Small intestine (tissue), 7 donors: ENCODE results near the gene NID1. TPM values are rescaled to one million over a fixed set of nuclear protein-coding genes. Genes with fewer than 3 reads are reported as not detected.
A peak's percentile ranks its signal among the peaks of the same experiment; 100 is the strongest.
"Not testable (repeated sequence)": the region's sequence is repeated elsewhere in the genome, so short reads cannot be mapped to it uniquely, and the experiment has no call there.

Experiments
- DNase-seq, 2 donors: peaks; one replicate each; pipeline versions ENCODE4 v3.0.0 to v3.0.0-alpha.2; 2013
- FAIRE-seq: peaks from 2 replicates; lab custom pipeline; 2012; peaks lifted over from hg19 to GRCh38; lab: Jason Lieb, UNC
- H3K27ac ChIP-seq, 3 donors: one replicate each; pipeline ENCODE4 v1.5.1; 2013; ENCODE audit warnings: low read length in 2 of 3, mild to moderate bottlenecking in 2 of 3, control low read depth in 1 of 3, inconsistent platforms in 1 of 3, low read depth in 1 of 3, moderate library complexity in 1 of 3
- H3K27me3 ChIP-seq, 3 donors: one replicate each; pipeline ENCODE4 v1.6.1; 2013; ENCODE audit warnings: low read length in 3 of 3, inconsistent platforms in 1 of 3; ENCODE audit not compliant: control insufficient read depth in 3 of 3, insufficient read depth in 3 of 3
- H3K36me3 ChIP-seq, 3 donors: one replicate each; pipeline ENCODE4 v1.6.1; 2013; ENCODE audit warnings: low read length in 3 of 3, inconsistent platforms in 1 of 3, low read depth in 1 of 3, mild to moderate bottlenecking in 1 of 3, moderate library complexity in 1 of 3; ENCODE audit not compliant: control insufficient read depth in 3 of 3, insufficient read depth in 2 of 3
- H3K4me1 ChIP-seq, 3 donors: one replicate each; pipeline ENCODE4 v1.6.1; 2013; ENCODE audit warnings: low read length in 2 of 3, inconsistent platforms in 1 of 3, low read depth in 1 of 3, mild to moderate bottlenecking in 1 of 3, moderate library complexity in 1 of 3; ENCODE audit not compliant: control insufficient read depth in 3 of 3, insufficient read depth in 2 of 3
- H3K4me3 ChIP-seq, 3 donors: one replicate each; pipeline ENCODE4 v1.5.1; 2013; ENCODE audit warnings: low read length in 3 of 3, control low read depth in 1 of 3, inconsistent platforms in 1 of 3, low read depth in 1 of 3, mild to moderate bottlenecking in 1 of 3, moderate library complexity in 1 of 3
- H3K9me3 ChIP-seq, 2 donors: one replicate each; pipeline ENCODE4 v1.6.1; 2013; ENCODE audit warnings: low read depth in 1 of 2, low read length in 1 of 2; ENCODE audit not compliant: control insufficient read depth in 2 of 2, insufficient read depth in 1 of 2
- WGBS, 3 donors: extraction: QIAGEN DNeasy Blood & Tissue Kit; methylation state at CpG; one replicate each; pipeline ENCODE4 v1.1.7; 2013; 5-methylcytosine and 5-hydroxymethylcytosine counted together
- polyA plus RNA-seq, 4 donors: library from polyadenylated mRNA; stranded (reverse) in 3 of 4; unstranded in 1 of 4; fragments of 200-250 nt in 3 of 4; fragments of 120-200 nt in 1 of 4; gene quantifications; one replicate each; pipeline versions ENCODE4 v1.2.1 to v1.2.3, GENCODE V29; 2013
- donor health status: healthy with polysubstance abuse.
- donor health status: control.
- donor health status: control.
- donor health status: Bipolar disorder and iron deficiency.
- donor health status: healthy.

The NID1 gene
- polyA plus RNA-seq, 4 donors = 0.67 to 62.0 (median 19.9) TPM

DNA sequence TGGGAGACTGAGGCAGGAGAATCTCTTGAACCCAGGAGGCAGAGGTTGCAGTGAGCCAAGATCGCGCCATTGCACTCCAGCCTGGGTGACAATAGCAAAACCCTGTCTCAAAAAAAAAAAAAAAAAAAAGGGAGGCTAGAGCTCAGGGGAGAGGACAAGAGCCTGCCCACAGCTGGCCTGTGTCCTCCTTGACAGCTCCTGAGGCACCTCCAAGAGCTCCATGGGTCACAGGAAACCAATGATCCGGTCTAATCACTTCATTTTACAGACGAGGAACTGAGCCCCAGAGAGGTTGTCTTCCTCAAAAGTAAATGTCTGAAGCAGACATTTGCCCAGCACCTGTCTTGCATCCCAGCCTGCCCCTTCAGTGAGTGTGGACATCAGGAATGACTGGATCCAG, 49.4 kb downstream of the NID1 start:
- Histone ChIP-seq H3K9me3 (no peaks in the 10 kb centered on the region), H3K4me1 (peaks cover 0 to 4% (median 0%) of the 10 kb centered on the region in 3 donors), H3K36me3 (peaks cover 0 to 13% (median 3%) of the 10 kb centered on the region in 3 donors), H3K27me3 (no peaks in the 10 kb centered on the region), H3K4me3 (no peak overlapping the region), H3K27ac (peak overlapping the region in 1 of 3 donors; percentile 72)
- no peak for FAIRE-seq
- DNase-seq = no peak
- 84 to 94% (median 85%) methylated on average over 4 of the region's 4 CpGs for WGBS, 3 donors

DNA sequence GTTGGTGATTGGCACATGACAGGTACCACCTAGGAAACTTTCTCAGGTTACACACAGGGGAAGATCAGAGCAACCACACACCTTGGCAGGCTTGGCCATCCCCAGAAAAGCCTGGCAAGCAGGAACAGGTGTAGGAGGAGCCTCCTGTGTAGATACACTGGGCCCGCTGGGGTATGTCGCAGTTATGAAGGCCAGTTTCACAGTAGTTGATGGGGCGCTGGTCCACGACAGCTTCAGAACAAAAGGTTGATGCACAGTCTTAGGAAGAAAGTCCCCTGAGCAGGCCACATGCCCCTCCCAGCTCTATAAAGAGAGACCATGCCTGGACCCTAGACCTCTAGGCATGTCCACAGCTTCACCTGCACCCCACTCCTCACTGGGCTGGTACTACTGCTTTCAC, 51.6 kb downstream of the NID1 start:
- FAIRE-seq (no peak), DNase-seq (no peak)
- no peaks in the 10 kb centered on the region for H3K9me3 ChIP-seq
- no peaks in the 10 kb centered on the region for H3K27me3 ChIP-seq
- peaks cover 0 to 4% (median 0%) of the 10 kb centered on the region in 3 donors for H3K4me1 ChIP-seq
- peaks cover 0 to 10% (median 3%) of the 10 kb centered on the region in 3 donors for H3K36me3 ChIP-seq
- WGBS, 3 donors = 93 to 100% (median 96%) methylated on average over 4 of the region's 4 CpGs
- H3K27ac ChIP-seq = no peak overlapping the region
- H3K4me3 ChIP-seq = no peak overlapping the region

GRCh38 chr1:236011641-236012040, 53.2 kb downstream of the NID1 start:
- DNase-seq = no peak
- Histone ChIP-seq H3K36me3 (peaks cover 0 to 14% (median 3%) of the 10 kb centered on the region in 3 donors), H3K27me3 (no peaks in the 10 kb centered on the region), H3K4me3 (no peak overlapping the region), H3K27ac (peak overlapping the region in 1 of 3 donors; percentile 41), H3K4me1 (peaks cover 0 to 4% (median 0%) of the 10 kb centered on the region in 3 donors), H3K9me3 (no peaks in the 10 kb centered on the region)
- FAIRE-seq = no peak
- WGBS, 3 donors = 92 to 94% (median 93%) methylated on average over 11 of the region's 11 CpGs

- H3K27ac ChIP-seq = peak overlapping the region in 1 of 3 donors; percentile 73
- H3K4me1 ChIP-seq = no peaks in the 10 kb centered on the region
- no peak for DNase-seq
- peaks cover 0 to 14% (median 3%) of the 10 kb centered on the region in 3 donors for H3K36me3 ChIP-seq
- H3K4me3 ChIP-seq = no peak overlapping the region
- no peak for FAIRE-seq
- WGBS, 3 donors = 77 to 91% (median 86%) methylated on average over 7 of the region's 7 CpGs
- no peaks in the 10 kb centered on the region for H3K27me3 ChIP-seq
- H3K9me3 ChIP-seq = no peaks in the 10 kb centered on the region
Measured at GRCh38 chr1:236010443-236010842, 54.4 kb downstream of the NID1 start.

DNA sequence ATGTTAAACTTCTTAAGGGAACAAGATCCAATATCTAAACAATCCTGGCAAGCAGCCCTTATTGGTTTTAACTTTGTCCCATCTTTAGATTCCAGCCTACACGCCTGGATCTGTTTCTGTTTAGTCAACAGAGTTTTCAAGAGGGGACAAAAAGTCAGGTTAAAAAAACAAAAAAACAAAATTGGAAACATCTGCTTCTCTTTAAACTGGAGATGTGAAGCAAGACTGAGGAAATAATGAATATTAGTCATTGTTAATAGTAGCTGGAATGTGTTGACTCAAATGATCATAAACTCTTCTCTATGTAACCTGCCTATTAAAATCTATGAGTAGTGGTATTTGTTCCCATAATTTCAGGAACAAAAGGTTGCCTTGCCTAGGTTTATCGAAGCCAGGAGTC, 55.0 kb downstream of the NID1 start:
- DNase-seq (no peak), FAIRE-seq (no peak)
- H3K9me3 ChIP-seq = no peaks in the 10 kb centered on the region
- no peaks in the 10 kb centered on the region for H3K4me1 ChIP-seq
- H3K27ac ChIP-seq = peak overlapping the region in 1 of 3 donors; percentile 73
- 53 to 65% (median 53%) methylated on average over 2 of the region's 2 CpGs for WGBS, 3 donors
- no peaks in the 10 kb centered on the region for H3K27me3 ChIP-seq
- H3K36me3 ChIP-seq = peaks cover 0 to 14% (median 3%) of the 10 kb centered on the region in 3 donors
- H3K4me3 ChIP-seq = no peak overlapping the region

- no peaks in the 10 kb centered on the region for H3K27me3 ChIP-seq
- WGBS, 3 donors = 61 to 74% (median 70%) methylated on average over 5 of the region's 5 CpGs
- H3K27ac ChIP-seq = peak overlapping the region in 1 of 3 donors; percentile 36
- H3K9me3 ChIP-seq = no peaks in the 10 kb centered on the region
- no peaks in the 10 kb centered on the region for H3K4me1 ChIP-seq
- FAIRE-seq = no peak
- peaks cover 0 to 11% (median 4%) of the 10 kb centered on the region in 3 donors for H3K36me3 ChIP-seq
- H3K4me3 ChIP-seq = no peak overlapping the region
- no peak for DNase-seq
Measured at GRCh38 chr1:236009191-236009590, 55.7 kb downstream of the NID1 start.

GRCh38 chr1:236007781-236008180, 57.1 kb downstream of the NID1 start:
- no peaks in the 10 kb centered on the region for H3K9me3 ChIP-seq
- no peaks in the 10 kb centered on the region for H3K27me3 ChIP-seq
- H3K36me3 ChIP-seq = peaks cover 0 to 8% (median 4%) of the 10 kb centered on the region in 3 donors
- no peak overlapping the region for H3K4me3 ChIP-seq
- H3K4me1 ChIP-seq = no peaks in the 10 kb centered on the region
- FAIRE-seq (no peak), DNase-seq (no peak)
- no peak overlapping the region for H3K27ac ChIP-seq
- WGBS, 3 donors = 89 to 92% (median 92%) methylated on average over 3 of the region's 3 CpGs

- not testable (repeated sequence) for DNase-seq, H3K36me3 ChIP-seq, H3K27ac ChIP-seq, H3K9me3 ChIP-seq, H3K4me1 ChIP-seq, FAIRE-seq, H3K4me3 ChIP-seq, H3K27me3 ChIP-seq
- 69 to 85% (median 84%) methylated on average over 9 of the region's 9 CpGs for WGBS, 3 donors
Measured at GRCh38 chr1:236003058-236003457, 61.8 kb downstream of the NID1 start.

DNA sequence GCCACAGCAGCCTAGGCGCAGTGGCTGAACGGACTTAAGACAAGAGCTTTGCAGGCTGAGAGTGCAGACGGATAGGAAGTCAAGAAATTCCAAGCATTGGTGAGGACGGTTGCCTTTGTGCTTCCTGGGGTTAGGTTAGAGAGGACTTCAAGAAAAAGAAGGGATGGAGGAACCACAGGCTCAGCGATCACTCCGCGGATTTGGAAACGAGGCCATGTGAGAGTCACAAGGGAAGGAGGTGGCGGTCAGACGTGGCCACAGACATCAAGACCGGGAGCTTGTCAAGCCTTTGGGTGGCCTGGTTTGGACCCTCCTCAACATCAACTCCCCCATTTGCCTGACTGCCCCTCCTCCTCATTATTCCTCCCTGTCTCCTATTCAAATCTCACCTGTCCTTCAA, 62.3 kb downstream of the NID1 start:
- FAIRE-seq = no peak
- peaks cover 0 to 4% (median 0%) of the 10 kb centered on the region in 3 donors for H3K4me1 ChIP-seq
- WGBS, 3 donors = 87 to 92% (median 91%) methylated on average over 11 of the region's 11 CpGs
- DNase-seq = no peak
- peaks cover 0 to 4% (median 2%) of the 10 kb centered on the region in 3 donors for H3K36me3 ChIP-seq
- peak overlapping the region in 1 of 3 donors; percentile 27 for H3K27ac ChIP-seq
- H3K27me3 ChIP-seq = no peaks in the 10 kb centered on the region
- H3K9me3 ChIP-seq = no peaks in the 10 kb centered on the region
- no peak overlapping the region for H3K4me3 ChIP-seq
